C4-2B (cell line): ENCODE measurements around the gene BICRA.
"Not testable (repeated sequence)": the region's sequence is repeated elsewhere in the genome, so short reads cannot be mapped to it uniquely, and the experiment has no call there.

Experiments used
- CTCF ChIP-seq: fragments of 450-650 bp; conservative IDR thresholded peaks from 2 replicates; pipeline ENCODE4 v1.5.1; 2017; ENCODE audit warnings: mild to moderate bottlenecking
- ZFX ChIP-seq: fragments of 450-650 bp; IDR thresholded peaks from 2 replicates; pipeline ENCODE4 v1.6.1; 2017

- TF ChIP-seq CTCF, ZFX: not testable (repeated sequence)
Measured at GRCh38 chr19:47635152-47635754, 26.3 kb downstream of the BICRA start.
